AG04449 (cell line): Measurements from ENCODE around the gene DAND5.

ENCODE experiments used
- CTCF ChIA-PET: fragments of 350-600 bp; formaldehyde crosslinking; extraction: SDS; loops from one replicate; lab custom pipeline; 2021; ENCODE audit warnings: antibody characterized with exemption; lab: Yijun Ruan, JAX
- POLR2A ChIA-PET: fragments of 400-600, 350-600 bp; formaldehyde crosslinking; extraction: SDS; loops from one replicate; lab custom pipeline; 2020; ENCODE audit warnings: antibody characterized with exemption, inconsistent platforms; lab: Yijun Ruan, JAX
- DNase-seq: peaks from one replicate; pipeline ENCODE4 v3.0.0-alpha.2; 2010; ENCODE audit warnings: low read depth, low spot score
- H3K4me3 ChIP-seq: 2 replicates; pipeline ENCODE4 v1.5.1; 2011; ENCODE audit warnings: low read depth, mild to moderate bottlenecking, control low read depth, low read length
- CTCF ChIP-seq: IDR thresholded peaks from one replicate; pipeline ENCODE4 v1.5.1; 2011; ENCODE audit warnings: mild to moderate bottlenecking, moderate library complexity, low read length, control low read depth, inconsistent platforms; ENCODE audit not compliant: insufficient read depth; ENCODE audit errors: missing control alignments

The DAND5 gene

GRCh38 chr19:13008926-13009787 is 39.8 kb downstream of the DAND5 start:
- ChIA-PET CTCF (interaction anchor here (1.2 kb wide), 1 partner anchor 85 kb away, joined by 4 read pairs; no protein-coding TSS in a partner anchor), POLR2A (no interaction called here)
- DNase-seq = no peak
- TF ChIP-seq CTCF = no peak
- H3K4me3 ChIP-seq = no peak overlapping the region

GRCh38 chr19:13010038-13010991 is 40.9 kb downstream of the DAND5 start:
- no peak for TF ChIP-seq CTCF
- DNase-seq = no peak
- ChIA-PET CTCF (interaction anchor here (0.8 to 1.1 kb wide), 2 partner anchors 45 to 51 kb away, joined by 3 to 4 read pairs; no protein-coding TSS in a partner anchor), POLR2A (no interaction called here)
- H3K4me3 ChIP-seq = no peak overlapping the region

- POLR2A ChIA-PET = no interaction called here
- DNase-seq = no peak
- CTCF ChIA-PET = interaction anchor here (0.7 to 1.1 kb wide), 3 partner anchors 46 to 53 kb away, joined by 3 to 4 read pairs (median 3); no protein-coding TSS in a partner anchor
- no peak overlapping the region for H3K4me3 ChIP-seq
- TF ChIP-seq CTCF = no peak
These were observed 41.7 kb downstream of the DAND5 start for GRCh38 chr19:13010992-13011652.

GRCh38 chr19:13011653-13012389 is 42.4 kb downstream of the DAND5 start:
- no peak for TF ChIP-seq CTCF
- DNase-seq = no peak
- ChIA-PET CTCF (interaction anchor here (0.7 to 0.8 kb wide), 2 partner anchors 49 to 52 kb away, joined by 3 read pairs; no protein-coding TSS in a partner anchor), POLR2A (no interaction called here)
- H3K4me3 ChIP-seq = no peak overlapping the region

GRCh38 chr19:13012390-13012689 is 43.0 kb downstream of the DAND5 start:
- no peak for TF ChIP-seq CTCF
- DNase-seq = no peak
- ChIA-PET CTCF (no interaction called here), POLR2A (no interaction called here)
- peak overlapping the region; percentile 34 for H3K4me3 ChIP-seq
